Activated CD8-positive, alpha-beta memory T cell treated with anti-CD3 and anti-CD28 coated beads, Interleukin-2, amount 10 ng/mL, durations not matched to agents 7 days and 5 days (primary cell): ENCODE data around the gene ARPC5L. TPM values are rescaled to one million over a fixed set of nuclear protein-coding genes. Genes with fewer than 3 reads are reported as not detected.
"Not testable (repeated sequence)": the region's sequence is repeated elsewhere in the genome, so short reads cannot be mapped to it uniquely, and the experiment has no call there.

Source experiments
- ATAC-seq: fragments of 150-1000 bp; cut with Tn5 transposase; one replicate; pipeline ENCODE4 v1.10.0; 2021; ENCODE audit warnings: moderate library complexity
- CTCF ChIA-PET: fragments of 350-600 bp; sonication (Branson Sonifier 250); formaldehyde crosslinking; loops from one replicate; lab custom pipeline; 2021; ENCODE audit warnings: antibody characterized with exemption; lab: Charles Lee
- DNase-seq: peaks from one replicate; pipeline ENCODE4 v3.0.0-alpha.2; 2020
- H3K27ac Mint-ChIP-seq: one replicate; pipeline ENCODE4 v1.8.0; 2021; ENCODE audit warnings: mild to moderate bottlenecking, mixed read lengths
- H3K27me3 Mint-ChIP-seq: one replicate; pipeline ENCODE4 v1.8.0; 2021; ENCODE audit warnings: mixed read lengths
- H3K36me3 Mint-ChIP-seq: one replicate; pipeline ENCODE4 v1.8.0; 2021; ENCODE audit warnings: mild to moderate bottlenecking, mixed read lengths
- H3K4me1 Mint-ChIP-seq: one replicate; pipeline ENCODE4 v1.8.0; 2021; ENCODE audit warnings: mixed read lengths
- H3K4me3 Mint-ChIP-seq: one replicate; pipeline ENCODE4 v1.8.0; 2021; ENCODE audit warnings: mild to moderate bottlenecking, moderate library complexity, mixed read lengths
- H3K9me3 Mint-ChIP-seq: one replicate; pipeline ENCODE4 v1.8.0; 2022; ENCODE audit warnings: low read depth, mixed read lengths
- total RNA-seq, 2 experiments: library from RNA; stranded (reverse); gene quantifications; one replicate each; pipeline ENCODE4 v1.2.3, GENCODE V29; 2021

Gene ARPC5L
- total RNA-seq, 2 experiments from 2014 or later = 79.1 to 90.6 TPM

GRCh38 chr9:124894035-124894740, 32.3 kb downstream of the ARPC5L start:
- Mint-ChIP-seq H3K27ac (no peak overlapping the region), H3K4me3 (no peak overlapping the region), H3K36me3 (peaks cover 16% of the 10 kb centered on the region), H3K27me3 (no peaks in the 10 kb centered on the region), H3K4me1 (no peaks in the 10 kb centered on the region), H3K9me3 (no peaks in the 10 kb centered on the region)
- CTCF ChIA-PET = interaction anchor here (0.8 to 2.7 kb wide), 8 partner anchors 21 to 250 kb away, joined by 3 to 24 read pairs (median 6); partner anchors contain the start of genes NR6A1 and WDR38
- DNase-seq = no peak
- no peak for ATAC-seq

- H3K4me3 Mint-ChIP-seq = no peak overlapping the region
- H3K36me3 Mint-ChIP-seq = peaks cover 17% of the 10 kb centered on the region
- H3K27ac Mint-ChIP-seq = no peak overlapping the region
- no peaks in the 10 kb centered on the region for H3K27me3 Mint-ChIP-seq
- DNase-seq = peak; percentile 66
- H3K4me1 Mint-ChIP-seq = no peaks in the 10 kb centered on the region
- H3K9me3 Mint-ChIP-seq = no peaks in the 10 kb centered on the region
- CTCF ChIA-PET = interaction anchor here (1.3 to 2.7 kb wide), 3 partner anchors 24 to 122 kb away, joined by 8 to 24 read pairs (median 18); partner anchors contain the start of genes NR6A1 and WDR38
- ATAC-seq = peak; percentile 83
Observed at GRCh38 chr9:124894741-124895170, 32.8 kb downstream of the ARPC5L start.

DNA sequence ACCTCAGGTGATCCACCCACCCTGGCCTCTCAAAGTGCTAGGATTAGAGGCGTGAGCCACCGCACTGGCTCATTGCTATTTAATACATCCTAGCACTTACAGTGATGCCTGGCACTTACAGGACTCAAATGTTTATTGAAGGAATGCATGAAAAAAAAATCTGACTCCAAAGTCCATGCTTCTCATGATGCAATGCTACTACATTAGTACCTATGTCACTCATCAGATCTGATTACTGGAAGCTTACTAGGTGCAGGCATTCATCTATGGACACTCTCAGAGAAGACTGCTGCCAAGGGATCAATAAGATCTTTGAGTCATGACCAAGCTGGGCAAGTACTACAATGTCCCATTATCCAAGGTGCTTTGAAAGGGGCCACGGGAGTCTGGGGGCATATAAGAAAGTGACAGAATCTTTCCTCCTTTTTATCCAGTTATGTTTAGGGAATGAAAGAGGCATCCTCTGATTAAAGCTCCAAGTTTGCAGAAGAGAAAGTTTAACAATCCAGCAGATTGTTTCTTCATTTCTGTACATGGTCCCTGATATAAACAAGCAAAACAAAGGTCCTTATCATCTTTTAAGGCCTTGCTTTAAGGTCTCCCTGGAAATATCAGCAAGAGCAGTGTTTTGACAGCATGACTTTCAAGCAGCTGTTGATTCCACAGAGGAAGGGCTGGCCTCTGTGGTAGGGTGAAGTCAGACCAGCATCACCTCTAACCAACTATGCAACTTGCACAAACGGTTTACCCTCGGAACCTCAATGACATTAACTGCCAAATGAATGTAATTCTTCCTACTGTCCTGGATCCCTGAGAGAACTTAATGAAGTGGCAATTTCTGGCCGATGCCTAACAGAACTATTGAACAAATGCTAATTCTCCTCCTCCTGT, 35.9 kb downstream of the ARPC5L start:
- Mint-ChIP-seq H3K36me3 (peaks cover 18% of the 10 kb centered on the region), H3K4me3 (no peak overlapping the region), H3K27me3 (no peaks in the 10 kb centered on the region), H3K27ac (no peak overlapping the region), H3K4me1 (no peaks in the 10 kb centered on the region), H3K9me3 (no peaks in the 10 kb centered on the region)
- DNase-seq (no peak), ATAC-seq (no peak)
- CTCF ChIA-PET = interaction anchor here (0.7 kb wide), 1 partner anchor 45 kb away, joined by 3 read pairs; the partner anchor contains the start of gene WDR38

GRCh38 chr9:124899845-124900244, 37.9 kb downstream of the ARPC5L start:
- no peak for DNase-seq
- H3K27ac Mint-ChIP-seq = no peak overlapping the region
- no peaks in the 10 kb centered on the region for H3K9me3 Mint-ChIP-seq
- peaks cover 22% of the 10 kb centered on the region for H3K36me3 Mint-ChIP-seq
- CTCF ChIA-PET = interaction anchor here (1.6 kb wide), 1 partner anchor 47 kb away, joined by 3 read pairs; the partner anchor contains the start of gene WDR38
- no peak overlapping the region for H3K4me3 Mint-ChIP-seq
- no peaks in the 10 kb centered on the region for H3K4me1 Mint-ChIP-seq
- ATAC-seq = no peak
- H3K27me3 Mint-ChIP-seq = no peaks in the 10 kb centered on the region

DNA sequence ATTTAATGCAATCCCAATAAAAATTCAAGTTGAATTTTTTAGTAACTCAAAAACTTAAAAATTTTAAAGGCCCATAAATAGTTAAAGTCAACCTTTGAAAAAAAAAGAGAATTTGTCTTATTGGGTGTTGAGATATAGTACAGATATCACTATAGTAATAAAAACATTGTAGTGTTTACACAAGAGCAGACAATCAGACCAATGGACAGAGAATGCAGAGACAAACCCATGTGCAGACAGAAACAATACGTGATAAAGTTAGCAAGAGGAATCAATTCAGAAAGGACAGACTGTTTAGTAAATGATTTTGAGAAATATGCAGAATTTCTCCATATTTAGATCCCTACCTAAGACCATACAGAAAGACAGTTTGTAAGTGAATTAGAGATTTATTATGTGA, 45.0 kb downstream of the ARPC5L start:
- Mint-ChIP-seq H3K27ac (no peak overlapping the region), H3K36me3 (peaks cover 19% of the 10 kb centered on the region), H3K9me3 (no peaks in the 10 kb centered on the region), H3K4me1 (no peaks in the 10 kb centered on the region), H3K4me3 (no peak overlapping the region), H3K27me3 (no peaks in the 10 kb centered on the region)
- no peak for ATAC-seq
- CTCF ChIA-PET = no interaction called here
- no peak for DNase-seq

DNA sequence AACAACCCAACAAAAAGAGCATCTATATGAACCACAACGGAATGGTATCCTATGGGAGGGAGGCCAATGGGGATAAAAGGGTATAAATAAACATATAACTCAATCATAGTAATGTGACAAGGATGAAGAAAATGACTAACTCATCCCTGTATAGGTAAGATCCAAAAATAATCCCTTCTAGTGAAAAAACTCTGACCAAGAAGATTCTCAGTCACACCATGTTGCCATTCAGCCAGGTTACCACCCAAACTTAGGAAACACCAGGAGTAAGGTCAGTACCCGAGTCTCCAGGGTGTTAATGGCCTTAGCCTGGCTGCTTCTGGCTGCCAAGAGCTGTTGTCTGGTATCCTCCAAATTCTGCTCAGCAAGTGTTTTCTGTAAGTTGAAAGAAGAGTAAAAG, 46.2 kb downstream of the ARPC5L start:
- ATAC-seq (no peak), DNase-seq (no peak)
- no peaks in the 10 kb centered on the region for H3K27me3 Mint-ChIP-seq
- peaks cover 17% of the 10 kb centered on the region for H3K36me3 Mint-ChIP-seq
- no peaks in the 10 kb centered on the region for H3K9me3 Mint-ChIP-seq
- no peaks in the 10 kb centered on the region for H3K4me1 Mint-ChIP-seq
- H3K4me3 Mint-ChIP-seq = no peak overlapping the region
- CTCF ChIA-PET = no interaction called here
- H3K27ac Mint-ChIP-seq = no peak overlapping the region

GRCh38 chr9:124911766-124912165, 49.8 kb downstream of the ARPC5L start:
- Mint-ChIP-seq H3K36me3 (peaks cover 15% of the 10 kb centered on the region), H3K4me3 (no peak overlapping the region), H3K4me1 (no peaks in the 10 kb centered on the region), H3K9me3 (no peaks in the 10 kb centered on the region), H3K27me3 (no peaks in the 10 kb centered on the region), H3K27ac (no peak overlapping the region)
- CTCF ChIA-PET = no interaction called here
- ATAC-seq (no peak), DNase-seq (no peak)

DNA sequence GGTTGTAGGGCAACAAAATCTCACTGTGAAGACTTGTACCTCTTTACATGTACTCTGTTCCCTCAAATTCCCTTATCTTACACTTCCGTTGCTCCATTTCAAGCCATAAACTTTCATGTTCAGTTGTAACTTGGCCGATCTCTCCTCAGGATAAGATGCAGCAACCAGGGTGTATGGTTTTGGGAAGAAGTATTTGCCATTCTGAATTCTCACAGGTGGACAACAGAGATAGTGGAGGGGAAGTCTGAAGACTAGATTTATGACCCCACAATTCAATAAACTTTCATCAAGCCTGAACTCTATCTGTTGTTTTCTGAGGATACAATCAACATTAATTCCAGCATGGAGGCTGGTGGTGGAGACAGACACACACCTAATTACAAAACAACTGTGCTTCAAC, 51.4 kb downstream of the ARPC5L start:
- CTCF ChIA-PET = no interaction called here
- no peak overlapping the region for H3K4me3 Mint-ChIP-seq
- H3K27me3 Mint-ChIP-seq = no peaks in the 10 kb centered on the region
- no peaks in the 10 kb centered on the region for H3K4me1 Mint-ChIP-seq
- no peak for ATAC-seq
- H3K36me3 Mint-ChIP-seq = peaks cover 15% of the 10 kb centered on the region
- H3K27ac Mint-ChIP-seq = no peak overlapping the region
- no peaks in the 10 kb centered on the region for H3K9me3 Mint-ChIP-seq
- no peak for DNase-seq

GRCh38 chr9:124914753-124915405, 52.9 kb downstream of the ARPC5L start:
- Mint-ChIP-seq H3K27ac (no peak overlapping the region), H3K9me3 (no peaks in the 10 kb centered on the region), H3K4me3 (no peak overlapping the region), H3K4me1 (no peaks in the 10 kb centered on the region), H3K36me3 (peaks cover 22% of the 10 kb centered on the region), H3K27me3 (no peaks in the 10 kb centered on the region)
- no peak for DNase-seq
- ATAC-seq = no peak
- CTCF ChIA-PET = no interaction called here

DNA sequence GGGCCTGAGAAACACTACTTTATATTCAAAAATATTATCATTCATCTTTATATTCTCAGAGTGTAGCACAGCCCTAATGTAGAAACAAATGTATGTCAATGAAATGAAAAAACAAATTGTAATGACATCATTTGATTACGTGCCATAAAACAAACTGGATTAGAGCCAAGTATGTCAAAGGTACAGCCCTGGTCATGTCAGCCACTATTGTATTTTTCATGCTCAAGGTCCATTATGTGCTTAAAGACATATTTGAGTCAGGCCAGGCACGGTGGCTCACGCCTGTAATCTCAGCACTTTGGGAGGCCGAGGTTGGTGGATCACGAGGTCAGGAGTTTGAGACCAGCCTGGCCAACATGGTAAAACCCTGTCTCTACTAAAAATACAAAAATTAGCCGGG, 58.5 kb downstream of the ARPC5L start:
- H3K27me3 Mint-ChIP-seq, H3K4me1 Mint-ChIP-seq, CTCF ChIA-PET, H3K27ac Mint-ChIP-seq, ATAC-seq, H3K9me3 Mint-ChIP-seq, DNase-seq, H3K4me3 Mint-ChIP-seq: not testable (repeated sequence)
- H3K36me3 Mint-ChIP-seq = peaks cover 23% of the 10 kb centered on the region

Other genes with a start within 250 kb of the ARPC5L start
- 1 to 10 TPM in 1 of 2 experiments, under 1 TPM in 1; 0.44 to 1.2 TPM for gene NR6A1, start 90.8 kb upstream of the ARPC5L start, total RNA-seq
- not detected for gene OLFML2A, start 85.0 kb upstream of the ARPC5L start, total RNA-seq
- gene WDR38, start 8.7 kb upstream of the ARPC5L start, total RNA-seq = not detected
- gene RPL35, start 173 bp upstream of the ARPC5L start, total RNA-seq = 1,000 to 10,000 TPM; 1,421 to 1,557 TPM
- gene GOLGA1, start 79.0 kb downstream of the ARPC5L start, total RNA-seq = 10 to 100 TPM; 13.5 to 19.0 TPM